NCI-H1417 (cell line): Measurements from ENCODE around the gene AFF3.

Experiments used
- DNase-seq, 3 experiments: peaks; one replicate each; lab custom pipeline; 2025; lab: John Stamatoyannopoulos, UW

Gene AFF3

DNA sequence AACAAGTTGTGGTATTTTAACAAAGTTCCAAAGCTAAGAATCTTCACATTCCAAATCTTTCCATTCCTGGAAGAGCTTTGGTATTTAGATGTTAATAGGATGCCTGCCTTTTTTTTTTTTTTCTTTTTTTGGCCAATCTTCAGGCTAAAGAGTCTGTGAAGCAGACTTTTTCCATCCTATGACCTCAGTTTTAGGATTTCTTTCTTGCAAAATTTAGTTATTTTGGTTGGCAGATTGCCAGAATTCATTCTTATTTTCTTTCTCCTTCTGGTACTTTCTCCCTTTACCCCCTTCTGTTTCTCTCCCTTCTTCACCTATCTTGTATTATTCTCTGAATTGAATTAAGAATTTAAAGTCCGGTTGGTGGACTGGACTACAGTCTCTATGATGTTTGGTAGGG, 434.8 kb downstream of the AFF3 start:
- DNase-seq: no peak

DNA sequence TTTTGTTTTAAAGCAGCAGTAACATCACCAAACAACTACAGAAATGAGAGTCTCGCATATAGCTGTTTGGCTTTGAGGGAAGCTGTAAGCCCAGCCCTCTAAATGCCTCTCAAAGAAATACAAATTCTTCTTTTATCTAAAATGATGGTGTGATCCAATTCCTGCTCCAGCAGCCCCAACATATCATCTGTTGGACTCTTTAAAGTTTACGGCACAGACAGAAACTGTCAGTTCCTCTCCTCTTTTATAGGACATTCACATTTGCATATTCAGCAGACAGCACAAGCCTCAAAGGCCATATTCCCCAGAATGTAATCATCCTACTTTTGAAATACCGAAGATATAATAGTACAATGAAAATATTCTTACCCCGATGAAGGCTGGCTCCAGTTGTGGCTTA, 435.7 kb downstream of the AFF3 start:
- no peak for DNase-seq

GRCh38 chr2:99701503-99701902, 440.9 kb downstream of the AFF3 start:
- DNase-seq: no peak

DNA sequence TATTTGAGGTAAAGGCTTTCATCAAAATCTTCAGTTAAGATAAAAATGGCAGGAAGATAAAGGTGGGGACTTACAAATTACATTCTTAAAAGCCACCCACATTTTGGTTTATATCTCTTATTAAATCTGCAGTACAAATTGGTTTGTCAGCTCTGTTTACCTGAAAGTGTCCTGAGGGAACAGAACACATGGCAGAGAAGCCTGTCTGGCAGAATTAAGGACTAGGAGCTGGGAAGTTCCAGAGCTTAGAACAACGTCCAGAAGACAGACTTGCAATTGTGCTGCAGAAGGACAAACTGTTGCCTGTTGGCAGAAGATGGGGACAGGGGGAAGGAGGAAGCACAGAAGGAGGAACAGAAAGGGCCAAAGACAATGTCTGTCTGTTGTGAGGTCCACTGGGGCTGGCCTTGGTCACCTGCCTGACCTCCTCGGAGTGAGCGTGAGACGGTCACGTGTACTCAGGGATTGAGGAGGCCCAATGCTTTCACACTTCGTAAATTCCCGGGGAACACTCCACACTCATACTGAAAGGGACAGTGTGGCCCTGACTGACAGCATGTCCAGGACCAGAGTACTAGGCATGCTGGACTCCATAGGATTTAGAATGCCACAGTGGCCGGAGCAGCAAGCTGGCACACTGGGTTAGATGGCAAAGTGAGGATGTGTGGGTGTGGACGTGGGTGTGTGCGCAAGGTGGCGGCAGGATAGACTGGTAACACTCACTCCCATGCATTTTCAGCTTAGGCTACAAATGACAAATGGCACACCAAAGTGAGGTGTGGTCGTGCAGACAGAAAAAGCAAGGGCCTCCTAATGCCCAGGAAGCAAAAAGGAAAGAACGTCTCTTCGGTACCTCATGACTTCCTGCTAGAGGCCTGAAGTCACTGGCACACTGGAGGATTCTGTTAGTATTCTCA, 441.6 kb downstream of the AFF3 start:
- DNase-seq: no peak

- DNase-seq: no peak
Observed at GRCh38 chr2:99698896-99699295, 443.5 kb downstream of the AFF3 start.

- DNase-seq: no peak
Observed at GRCh38 chr2:99697811-99698568, 444.4 kb downstream of the AFF3 start.

- no peak for DNase-seq
Observed at GRCh38 chr2:99695944-99696253, 446.5 kb downstream of the AFF3 start.

DNA sequence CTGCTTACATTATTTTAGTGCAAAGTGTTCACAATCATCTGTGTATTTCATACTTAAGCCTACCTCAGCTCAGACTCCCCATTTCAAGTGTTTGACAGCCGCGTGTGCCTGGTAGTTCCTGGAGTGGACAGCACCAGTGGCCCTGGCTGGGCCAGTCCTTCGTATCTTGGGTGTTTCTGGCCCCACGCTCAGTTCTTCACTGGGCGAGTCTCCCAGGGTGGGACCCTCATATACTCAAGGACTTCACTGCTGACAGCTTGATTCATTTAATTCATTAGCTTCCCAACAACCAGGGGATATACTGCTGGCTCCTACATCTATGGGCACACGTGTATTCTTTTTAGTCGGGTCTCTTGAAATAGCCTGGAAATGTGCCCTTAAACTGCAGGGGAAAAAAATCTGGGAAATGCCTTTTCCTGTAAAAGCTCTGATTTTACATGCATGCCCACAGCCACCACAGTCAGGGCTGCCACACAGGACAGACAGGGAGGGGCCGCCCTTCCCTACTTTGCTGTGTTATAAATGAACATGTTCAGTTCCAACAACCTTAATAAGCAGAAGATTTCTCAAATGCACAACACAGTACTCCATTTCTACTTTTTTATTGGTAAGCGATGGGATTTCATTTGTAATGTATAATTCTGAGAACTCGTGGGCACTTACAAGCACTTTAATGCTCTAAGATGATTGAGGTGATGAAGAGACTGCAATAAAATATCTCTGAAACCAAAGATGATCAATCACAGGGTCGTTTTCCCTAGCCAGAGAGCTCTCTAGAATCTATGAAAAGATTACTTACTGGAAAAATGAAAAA, 447.1 kb downstream of the AFF3 start:
- DNase-seq: no peak

DNA sequence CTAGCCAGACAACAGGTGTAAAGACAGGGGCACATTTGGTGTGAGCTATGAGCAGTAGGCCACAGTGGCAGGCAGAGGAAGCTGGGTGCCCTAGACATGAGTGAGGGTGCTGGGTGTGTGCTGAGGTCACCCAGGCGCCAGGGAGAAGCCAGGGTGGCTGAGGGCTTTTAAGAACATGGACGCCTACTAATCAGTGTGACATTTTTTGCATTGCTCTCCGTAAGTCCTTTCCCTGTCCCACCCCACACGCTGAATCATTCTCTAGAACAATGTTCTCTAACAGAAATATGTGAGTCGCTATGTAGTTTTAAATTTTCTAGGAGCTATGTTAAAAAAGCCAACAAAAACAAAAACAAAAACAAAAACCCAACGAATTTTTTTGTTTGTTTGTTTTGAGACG, 448.1 kb downstream of the AFF3 start:
- DNase-seq: no peak

DNA sequence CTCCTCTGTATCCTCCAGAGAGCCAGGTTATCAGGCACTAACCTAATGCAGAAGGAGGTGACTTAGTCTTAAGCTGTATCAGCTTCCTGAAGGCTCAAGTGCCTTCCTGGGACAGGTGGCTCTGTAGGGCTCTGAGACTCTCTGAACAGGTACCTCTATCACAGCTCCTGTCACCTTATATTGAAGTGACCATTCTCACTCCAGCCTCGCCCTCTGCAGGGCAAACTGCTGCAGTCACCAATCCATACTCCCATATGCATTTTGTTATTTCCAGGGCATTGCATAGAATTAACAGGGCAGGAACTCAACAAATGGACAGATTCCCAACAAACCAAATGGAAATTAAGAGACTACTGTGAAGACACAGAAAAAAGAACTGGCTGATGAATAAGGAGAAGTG, 449.6 kb downstream of the AFF3 start:
- peak in 2 of 3 experiments; percentile 4 to 14 for DNase-seq

GRCh38 chr2:99691926-99692325, 450.5 kb downstream of the AFF3 start:
- DNase-seq: peak in 1 of 3 experiments; percentile 6

GRCh38 chr2:99689145-99689742, 453.1 kb downstream of the AFF3 start:
- peak in 1 of 3 experiments; percentile 18 for DNase-seq

DNA sequence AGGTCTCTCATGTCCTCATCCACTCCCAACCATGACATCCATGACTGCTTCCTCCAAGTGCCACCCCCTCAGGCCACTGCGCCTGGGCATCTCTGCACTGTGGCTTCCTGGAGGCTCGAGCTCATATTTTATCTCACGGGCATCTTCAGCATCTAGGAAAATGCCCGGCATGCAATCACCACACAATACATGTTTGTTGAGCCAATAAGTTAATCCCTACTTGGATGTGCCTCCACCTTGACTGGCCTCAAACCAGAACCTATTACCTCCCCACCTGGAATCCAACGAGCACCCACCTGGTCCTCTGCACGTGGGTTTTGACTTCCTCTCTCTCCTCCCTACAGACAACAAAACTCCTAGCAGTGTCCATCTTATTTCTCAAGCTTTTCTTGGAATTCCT, 453.7 kb downstream of the AFF3 start:
- DNase-seq: no peak

DNA sequence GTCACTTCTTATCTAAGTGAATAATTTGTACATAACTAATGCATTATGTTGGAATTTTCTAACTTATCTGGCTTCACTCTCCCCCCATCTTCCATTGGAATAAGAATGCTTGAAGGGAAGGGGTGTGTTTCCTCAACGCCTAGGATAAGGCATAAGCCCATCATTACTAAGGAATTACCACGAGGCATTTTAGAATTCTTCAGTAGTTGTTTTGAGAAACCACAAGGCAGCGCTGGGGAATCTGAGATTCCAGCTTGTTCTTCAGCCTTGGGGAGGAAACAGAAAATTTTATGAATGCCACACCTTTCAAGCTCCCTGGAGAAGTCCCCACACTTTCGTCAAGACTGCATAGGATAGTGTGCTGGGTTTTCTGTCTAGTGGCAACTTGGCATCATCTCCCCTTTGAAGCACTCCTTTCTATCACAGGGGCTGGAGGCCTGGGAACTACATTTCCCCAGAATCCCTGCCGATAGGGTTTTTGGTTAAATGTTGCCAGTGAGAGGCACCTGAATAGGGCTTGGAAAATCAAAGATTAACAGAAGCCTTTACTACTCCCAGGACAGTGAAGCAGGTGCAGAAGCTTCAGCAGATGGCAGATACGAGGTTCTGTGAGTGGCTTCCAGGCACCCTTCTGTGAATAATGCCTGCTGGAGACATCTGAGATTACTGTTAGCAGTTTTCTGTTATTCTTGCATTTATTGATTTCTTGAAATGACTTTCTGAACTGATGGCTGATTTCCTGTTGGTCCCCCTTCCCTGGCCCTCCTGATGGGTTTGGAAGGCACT, 459.9 kb downstream of the AFF3 start:
- peak in 2 of 3 experiments; percentile 38 to 75 for DNase-seq

GRCh38 chr2:99680946-99681345, 461.4 kb downstream of the AFF3 start:
- DNase-seq: no peak

GRCh38 chr2:99679518-99679917, 462.9 kb downstream of the AFF3 start:
- no peak for DNase-seq

GRCh38 chr2:99678625-99679024, 463.8 kb downstream of the AFF3 start:
- no peak for DNase-seq

DNA sequence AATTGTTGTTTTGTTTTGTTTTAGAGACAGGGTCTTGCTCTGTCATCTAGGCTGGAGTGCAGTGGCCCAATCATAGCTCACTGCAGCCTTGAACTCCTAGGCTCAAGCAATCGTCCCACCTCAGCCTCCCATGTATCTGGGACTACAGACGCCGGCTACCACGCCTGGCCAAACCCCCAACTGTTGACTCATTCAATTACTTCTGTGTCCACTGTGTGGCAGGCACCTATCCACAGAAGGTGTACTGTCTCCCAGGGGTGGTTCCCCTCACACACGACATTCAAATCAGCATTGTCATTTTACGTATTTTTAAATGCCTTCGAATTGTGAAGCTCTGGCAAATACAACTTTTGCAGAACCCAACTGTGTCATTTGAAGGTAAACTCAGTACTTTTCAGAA, 464.6 kb downstream of the AFF3 start:
- DNase-seq: no peak

GRCh38 chr2:99675130-99675661, 467.2 kb downstream of the AFF3 start:
- DNase-seq: no peak

GRCh38 chr2:99674090-99674489, 468.3 kb downstream of the AFF3 start:
- no peak for DNase-seq

GRCh38 chr2:99672766-99673350, 469.5 kb downstream of the AFF3 start:
- no peak for DNase-seq
